ENCODE data around the gene DDX24.

DDX24 gene

GRCh38 chr14:94003397-94003796, 77.6 kb downstream of the DDX24 start:
- DNase-seq, result no peak

DNA sequence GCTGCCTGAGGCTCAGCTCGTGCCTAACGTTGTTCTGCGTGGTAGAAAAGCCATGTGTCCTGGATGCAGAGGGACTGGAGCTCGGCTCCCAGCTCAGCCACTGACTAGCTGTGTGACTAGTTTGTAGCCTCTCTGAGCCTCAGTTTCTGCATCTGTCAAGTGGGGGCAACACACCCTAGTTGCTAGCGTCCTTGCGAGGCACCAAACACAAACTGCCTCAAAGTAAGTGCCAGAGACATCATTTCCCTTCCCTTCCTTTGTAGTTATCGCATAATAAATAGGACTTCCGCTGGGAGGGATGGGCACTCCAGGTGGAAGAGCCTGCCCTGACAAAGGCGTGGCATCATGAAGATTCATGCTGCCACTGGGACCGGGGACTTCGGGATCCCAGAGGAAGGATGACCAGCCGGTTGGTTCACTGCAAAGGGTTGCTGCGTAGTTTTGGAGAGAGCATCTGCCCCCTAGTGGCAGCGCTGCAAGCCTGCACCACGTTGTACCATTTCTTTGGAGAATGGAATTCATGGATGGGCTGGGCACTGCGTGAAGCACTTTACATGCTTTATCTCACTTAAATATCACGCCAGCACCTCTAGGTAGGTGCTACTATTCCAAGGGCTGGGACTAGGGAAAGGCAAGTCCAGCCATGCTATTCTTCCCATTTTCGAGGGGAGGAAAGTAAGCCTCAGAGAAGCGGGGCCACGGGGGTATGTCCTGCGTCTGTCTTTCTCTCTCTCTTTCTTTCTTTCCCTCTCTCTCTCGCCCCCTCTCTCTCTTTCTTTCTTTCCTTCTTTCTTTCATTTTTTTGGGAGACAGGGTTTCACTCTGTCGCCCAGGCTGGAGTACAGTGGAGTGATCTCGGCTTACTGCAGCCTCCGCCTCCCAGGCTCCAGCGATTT, 79.3 kb downstream of the DDX24 start:
- DNase-seq, result peak; percentile 36

DNA sequence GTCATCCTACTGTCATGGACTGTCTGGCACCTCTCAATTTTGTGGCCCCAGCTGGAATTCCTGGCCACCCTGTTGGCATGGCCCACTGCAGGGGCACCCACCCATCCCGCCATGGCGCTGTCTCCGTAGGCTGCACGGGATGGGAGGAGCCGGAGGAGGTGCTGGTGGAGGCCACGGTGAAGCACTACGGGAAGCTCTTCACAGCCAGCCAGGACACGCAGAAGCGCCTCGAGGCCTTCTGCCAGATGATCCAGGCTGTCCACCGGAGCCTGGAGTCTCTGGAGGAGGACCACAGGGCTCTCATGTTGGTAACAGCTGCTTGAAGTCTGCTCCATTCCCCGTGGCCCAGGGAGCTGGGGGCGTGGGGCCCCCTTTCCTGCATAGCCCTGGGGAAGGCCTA, 80.0 kb downstream of the DDX24 start:
- no peak for DNase-seq

GRCh38 chr14:94000267-94000666, 80.7 kb downstream of the DDX24 start:
- DNase-seq, result no peak

DNA sequence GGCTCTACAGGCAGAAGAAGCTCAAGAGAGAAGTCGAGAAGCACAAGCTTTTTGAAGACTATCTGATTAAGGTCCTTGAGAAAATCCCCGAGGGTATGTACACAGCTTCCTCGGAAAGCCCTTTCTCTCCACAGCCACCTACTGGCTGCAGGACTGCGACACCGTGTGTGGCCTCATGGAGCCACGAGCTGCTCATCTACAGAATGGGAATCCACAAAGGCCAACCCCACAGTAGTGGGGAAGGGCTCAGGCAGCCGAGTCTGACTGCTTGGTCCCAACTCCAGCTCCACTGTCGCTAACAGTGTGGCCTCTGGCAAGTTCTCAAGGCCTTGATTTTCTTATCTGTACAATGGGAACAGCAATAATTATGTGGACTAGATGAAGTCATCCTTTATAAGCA, 81.4 kb downstream of the DDX24 start:
- no peak for DNase-seq

GRCh38 chr14:93998871-93999403, 82.1 kb downstream of the DDX24 start:
- DNase-seq, result no peak
